Activated T-cell treated with anti-CD3 and anti-CD28 coated beads, Interleukin-2, amount 50 U/mL, for 72 hours (primary cell): Measurements from ENCODE around the gene LHX4. TPM values are rescaled to one million over a fixed set of nuclear protein-coding genes. Genes with fewer than 3 reads are reported as not detected.
A peak's percentile ranks its signal among the peaks of the same experiment; 100 is the strongest.

ENCODE experiments used
- ATAC-seq, 2 donors: fragments of 150-1000 bp; cut with Tn5 transposase; replicated peaks in 1 of 2; 2 replicates each; pipeline ENCODE4 v1.10.0; 2021; ENCODE audit warnings: moderate library complexity in 2 of 2, mild to moderate bottlenecking in 1 of 2
- DNase-seq, 2 donors: peaks; one replicate each; pipeline ENCODE4 v3.0.0; 2021 to 2022; ENCODE audit warnings: mixed read lengths in 1 of 2
- H3K27ac Mint-ChIP-seq: one replicate; pipeline ENCODE4 v1.8.0; 2022; ENCODE audit warnings: mild to moderate bottlenecking, moderate library complexity, mixed read lengths
- H3K27me3 Mint-ChIP-seq: one replicate; pipeline ENCODE4 v1.8.0; 2022; ENCODE audit warnings: low read depth, mixed read lengths
- H3K36me3 Mint-ChIP-seq, 2 donors: one replicate each; pipeline ENCODE4 v1.8.0; 2022; ENCODE audit warnings: mixed read lengths in 2 of 2, mild to moderate bottlenecking in 1 of 2; ENCODE audit not compliant: insufficient read depth in 2 of 2
- H3K4me1 Mint-ChIP-seq: one replicate; pipeline ENCODE4 v1.8.0; 2022; ENCODE audit warnings: low read depth, mixed read lengths
- H3K4me3 Mint-ChIP-seq, 2 donors: one replicate each; pipeline ENCODE4 v1.8.0; 2022; ENCODE audit warnings: mild to moderate bottlenecking in 2 of 2, mixed read lengths in 2 of 2, moderate library complexity in 2 of 2
- H3K9me3 Mint-ChIP-seq, 2 donors: one replicate each; pipeline ENCODE4 v1.8.0; 2022; ENCODE audit warnings: mixed read lengths in 2 of 2
- total RNA-seq, 2 donors: library from RNA; stranded (reverse); gene quantifications; one replicate each; pipeline ENCODE4 v1.2.3, GENCODE V29; 2022

Gene LHX4
- total RNA-seq, 2 donors from 2014 or later: not detected

DNA sequence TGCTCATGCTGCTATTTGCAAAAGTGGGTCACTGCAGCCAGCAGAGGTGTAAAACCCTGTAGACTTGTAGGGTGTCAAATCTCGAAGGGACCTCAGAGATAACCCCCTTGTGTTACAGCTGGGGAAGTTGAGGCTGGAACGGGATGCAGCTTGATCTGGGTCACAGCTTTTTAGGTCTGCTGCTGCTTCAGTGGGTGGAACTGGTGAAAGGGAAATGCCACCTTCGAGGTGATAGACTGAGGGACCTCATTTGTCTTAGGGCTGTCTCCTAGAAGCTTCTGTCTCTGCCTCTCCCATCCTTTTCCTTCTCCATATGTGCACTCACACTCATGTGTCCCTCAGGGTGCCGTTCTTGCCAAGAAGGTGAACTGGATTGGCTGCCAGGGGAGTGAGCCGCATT, 40.0 kb upstream of the LHX4 start:
- peaks cover 0 to 6% of the 10 kb centered on the region in 2 donors for H3K36me3 Mint-ChIP-seq
- no peaks in the 10 kb centered on the region for H3K4me1 Mint-ChIP-seq
- ATAC-seq: no peak
- DNase-seq: no peak
- H3K27ac Mint-ChIP-seq: no peak overlapping the region
- H3K27me3 Mint-ChIP-seq: no peaks in the 10 kb centered on the region
- H3K9me3 Mint-ChIP-seq: no peaks in the 10 kb centered on the region
- H3K4me3 Mint-ChIP-seq: no peak overlapping the region

DNA sequence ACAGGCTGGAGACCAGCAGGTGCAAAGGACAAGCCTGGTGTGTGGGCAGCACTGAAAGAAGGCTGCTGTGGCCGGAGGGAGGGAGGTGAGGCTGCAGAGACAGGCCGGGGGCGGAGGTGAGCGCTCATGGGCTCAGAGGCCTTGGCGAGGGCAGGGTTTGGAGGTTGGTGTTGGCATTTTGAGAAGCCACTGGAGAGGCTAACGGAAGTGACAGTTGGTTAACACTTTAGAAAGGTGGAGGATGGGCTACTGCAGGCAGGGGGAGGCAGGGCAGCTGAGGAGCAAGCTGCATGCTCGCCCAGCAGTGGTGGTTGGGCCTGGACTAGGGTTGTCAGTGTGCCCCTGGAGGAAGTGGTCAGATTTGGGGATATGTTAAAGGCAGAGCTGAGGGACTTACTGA, 37.9 kb upstream of the LHX4 start:
- ATAC-seq (peak in 1 of 2 donors; percentile 54), DNase-seq (no peak)
- H3K4me1 Mint-ChIP-seq: no peaks in the 10 kb centered on the region
- no peak overlapping the region for H3K4me3 Mint-ChIP-seq
- H3K36me3 Mint-ChIP-seq: peaks cover 0 to 2% of the 10 kb centered on the region in 2 donors
- no peak overlapping the region for H3K27ac Mint-ChIP-seq
- H3K9me3 Mint-ChIP-seq: no peaks in the 10 kb centered on the region
- H3K27me3 Mint-ChIP-seq: no peaks in the 10 kb centered on the region

DNA sequence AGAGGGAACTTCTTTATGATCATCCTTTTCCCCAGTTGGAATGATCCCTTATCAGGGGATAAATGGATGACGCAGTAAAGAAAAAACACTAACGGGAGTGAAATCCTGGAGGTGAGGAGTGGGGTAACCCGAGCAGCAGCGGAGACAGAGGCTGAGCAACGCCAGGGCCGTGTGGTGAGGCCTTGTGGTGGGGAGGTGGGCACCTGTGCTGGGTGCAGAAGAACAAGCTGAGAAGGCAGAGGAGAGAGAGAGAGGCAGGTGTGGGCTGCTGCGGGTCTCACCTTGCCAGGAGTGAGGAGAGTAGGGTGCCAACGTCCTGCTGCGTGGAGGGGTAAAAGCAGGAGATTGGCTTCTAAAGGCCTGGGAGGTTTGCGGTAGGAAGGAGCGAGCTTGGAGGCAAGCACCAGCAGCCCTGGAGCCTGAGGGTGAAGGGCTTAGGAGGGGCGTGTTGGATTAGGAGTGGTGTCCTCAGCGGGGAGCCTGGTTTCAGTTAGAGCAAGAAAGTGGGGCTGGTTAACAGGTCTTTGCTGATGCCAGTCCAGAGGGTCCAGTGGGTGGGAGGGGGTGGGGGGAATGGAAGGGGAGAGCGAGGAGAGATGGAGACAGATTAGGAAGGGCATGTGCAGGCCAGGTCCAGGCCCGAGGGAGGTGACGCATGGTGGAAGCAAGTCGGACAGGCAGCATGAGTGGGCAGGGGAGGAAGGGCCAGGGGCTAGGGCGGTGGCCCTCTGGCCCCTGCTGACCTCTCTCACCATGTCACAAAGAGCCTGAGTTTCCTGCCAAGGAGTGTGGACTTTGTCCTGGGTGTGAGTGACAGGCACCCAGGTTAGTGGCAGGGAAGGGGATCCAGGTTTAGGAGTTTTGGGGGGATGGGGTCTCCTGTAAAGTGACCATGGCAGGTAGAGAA, 36.7 kb upstream of the LHX4 start:
- H3K27ac Mint-ChIP-seq: no peak overlapping the region
- no peak for ATAC-seq
- H3K4me1 Mint-ChIP-seq: no peaks in the 10 kb centered on the region
- H3K36me3 Mint-ChIP-seq: peaks cover 0 to 2% of the 10 kb centered on the region in 2 donors
- no peaks in the 10 kb centered on the region for H3K27me3 Mint-ChIP-seq
- no peak overlapping the region for H3K4me3 Mint-ChIP-seq
- H3K9me3 Mint-ChIP-seq: no peaks in the 10 kb centered on the region
- DNase-seq: no peak

DNA sequence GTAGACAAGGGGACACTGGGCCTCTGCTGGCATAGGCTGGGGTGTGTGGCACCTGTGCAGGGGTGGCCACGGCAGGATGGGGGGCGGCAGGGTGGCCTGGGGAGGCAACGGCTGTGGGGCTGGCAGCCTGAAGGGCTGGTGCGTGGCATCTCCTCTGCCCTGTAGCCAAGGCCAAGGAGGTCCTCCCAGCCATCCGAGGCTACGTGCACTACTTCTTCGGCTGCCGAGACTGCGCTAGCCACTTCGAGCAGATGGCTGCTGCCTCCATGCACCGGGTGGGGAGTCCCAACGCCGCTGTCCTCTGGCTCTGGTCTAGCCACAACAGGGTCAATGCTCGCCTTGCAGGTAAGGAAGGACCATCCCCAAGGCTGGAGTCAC, 36.0 kb upstream of the LHX4 start:
- Mint-ChIP-seq H3K4me1 (no peaks in the 10 kb centered on the region), H3K36me3 (peaks cover 0 to 2% of the 10 kb centered on the region in 2 donors), H3K9me3 (no peaks in the 10 kb centered on the region), H3K4me3 (no peak overlapping the region), H3K27me3 (no peaks in the 10 kb centered on the region), H3K27ac (no peak overlapping the region)
- ATAC-seq (no peak), DNase-seq (no peak)

DNA sequence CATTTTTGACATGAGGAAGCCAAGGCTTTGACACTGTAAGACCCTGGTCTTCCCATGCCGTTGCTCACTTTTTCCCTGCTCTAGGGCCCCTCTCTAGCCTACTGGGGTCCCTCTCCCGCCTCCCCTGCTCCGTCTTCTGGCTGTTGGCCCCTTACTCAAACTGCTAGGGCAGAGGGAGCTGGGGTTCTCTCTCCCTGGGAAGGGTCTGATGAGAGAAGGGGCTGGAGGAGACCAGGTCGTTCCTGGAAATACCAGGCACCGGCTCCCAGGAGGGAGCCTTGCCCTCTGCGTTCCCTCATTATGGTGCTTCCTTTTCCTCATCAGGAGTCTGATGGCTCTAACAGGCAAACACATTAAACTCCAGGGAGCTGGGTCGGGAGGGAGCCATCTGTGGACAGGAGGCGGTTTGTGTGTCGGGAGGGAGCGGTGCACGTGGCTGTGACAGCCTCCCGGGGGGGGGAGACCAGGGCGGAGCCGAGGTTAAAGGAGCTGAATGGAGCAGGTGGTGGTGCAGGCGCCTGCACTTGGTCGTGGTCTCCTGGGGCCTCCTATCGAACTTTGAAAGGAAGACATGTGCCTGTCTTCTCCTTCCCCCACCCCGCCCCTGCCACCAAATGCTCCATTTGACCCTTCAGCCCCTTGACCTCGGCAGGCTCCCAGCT, 35.4 kb upstream of the LHX4 start:
- Mint-ChIP-seq H3K4me1 (no peaks in the 10 kb centered on the region), H3K27ac (no peak overlapping the region), H3K4me3 (no peak overlapping the region), H3K9me3 (no peaks in the 10 kb centered on the region), H3K36me3 (peaks cover 0 to 2% of the 10 kb centered on the region in 2 donors), H3K27me3 (no peaks in the 10 kb centered on the region)
- DNase-seq (no peak), ATAC-seq (no peak)

DNA sequence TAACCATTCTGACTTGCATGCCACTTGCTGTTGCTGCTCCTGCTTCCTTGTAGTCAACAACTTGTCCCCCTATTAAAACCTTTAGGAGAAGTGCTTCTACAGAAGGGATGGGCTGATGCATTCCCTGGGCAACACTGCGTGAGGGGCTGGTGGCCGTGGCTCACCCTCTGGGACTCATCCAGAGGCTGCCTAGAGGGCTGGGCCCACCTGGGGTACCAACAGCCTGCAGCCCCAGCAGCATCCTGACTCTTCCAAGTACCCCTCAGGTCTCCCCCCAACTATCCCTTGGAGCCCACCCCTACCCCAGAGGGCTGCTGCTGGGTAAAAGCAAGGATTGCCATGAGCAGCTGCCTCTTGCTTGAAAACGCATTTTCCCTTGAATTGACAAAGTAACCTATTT, 34.7 kb upstream of the LHX4 start:
- no peaks in the 10 kb centered on the region for H3K27me3 Mint-ChIP-seq
- no peaks in the 10 kb centered on the region for H3K9me3 Mint-ChIP-seq
- peaks cover 0 to 2% of the 10 kb centered on the region in 2 donors for H3K36me3 Mint-ChIP-seq
- no peaks in the 10 kb centered on the region for H3K4me1 Mint-ChIP-seq
- H3K4me3 Mint-ChIP-seq: no peak overlapping the region
- ATAC-seq: no peak
- no peak overlapping the region for H3K27ac Mint-ChIP-seq
- DNase-seq: no peak

DNA sequence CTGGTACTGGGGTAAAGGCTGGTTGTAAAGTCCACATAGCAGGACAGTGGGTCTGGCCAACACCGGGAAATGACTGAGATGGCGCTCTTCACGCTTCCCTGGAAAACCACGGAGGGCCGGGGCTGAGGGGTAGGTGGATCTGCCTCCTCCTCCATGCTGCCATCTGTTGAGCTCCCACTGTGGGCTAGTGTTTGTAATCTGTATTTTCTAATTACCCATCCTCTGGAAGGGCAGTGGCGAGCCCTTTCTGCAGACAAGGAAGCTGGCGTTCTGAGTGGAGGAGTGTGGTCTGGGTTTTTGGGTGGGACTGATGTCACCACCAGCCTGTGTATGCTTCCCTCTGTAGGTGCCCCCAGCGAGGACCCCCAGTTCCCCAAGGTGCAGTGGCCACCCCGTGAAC, 34.1 kb upstream of the LHX4 start:
- no peaks in the 10 kb centered on the region for H3K9me3 Mint-ChIP-seq
- no peak for DNase-seq
- no peak for ATAC-seq
- H3K4me3 Mint-ChIP-seq: no peak overlapping the region
- H3K4me1 Mint-ChIP-seq: no peaks in the 10 kb centered on the region
- H3K27ac Mint-ChIP-seq: no peak overlapping the region
- H3K36me3 Mint-ChIP-seq: peaks cover 0 to 2% of the 10 kb centered on the region in 2 donors
- no peaks in the 10 kb centered on the region for H3K27me3 Mint-ChIP-seq

DNA sequence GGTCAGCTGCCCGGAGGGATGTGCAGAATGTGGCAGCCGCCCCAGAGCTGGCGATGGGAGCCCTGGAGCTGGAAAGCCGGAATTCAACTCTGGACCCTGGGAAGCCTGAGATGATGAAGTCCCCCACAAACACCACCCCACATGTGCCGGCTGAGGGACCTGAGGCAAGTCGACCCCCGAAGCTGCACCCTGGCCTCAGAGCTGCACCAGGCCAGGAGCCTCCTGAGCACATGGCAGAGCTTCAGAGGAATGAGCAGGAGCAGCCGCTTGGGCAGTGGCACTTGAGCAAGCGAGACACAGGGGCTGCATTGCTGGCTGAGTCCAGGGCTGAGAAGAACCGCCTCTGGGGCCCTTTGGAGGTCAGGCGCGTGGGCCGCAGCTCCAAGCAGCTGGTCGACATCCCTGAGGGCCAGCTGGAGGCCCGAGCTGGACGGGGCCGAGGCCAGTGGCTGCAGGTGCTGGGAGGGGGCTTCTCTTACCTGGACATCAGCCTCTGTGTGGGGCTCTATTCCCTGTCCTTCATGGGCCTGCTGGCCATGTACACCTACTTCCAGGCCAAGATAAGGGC, 33.5 kb upstream of the LHX4 start:
- H3K36me3 Mint-ChIP-seq: peaks cover 0 to 2% of the 10 kb centered on the region in 2 donors
- H3K4me3 Mint-ChIP-seq: no peak overlapping the region
- no peak for DNase-seq
- no peaks in the 10 kb centered on the region for H3K27me3 Mint-ChIP-seq
- no peak overlapping the region for H3K27ac Mint-ChIP-seq
- no peaks in the 10 kb centered on the region for H3K9me3 Mint-ChIP-seq
- H3K4me1 Mint-ChIP-seq: no peaks in the 10 kb centered on the region
- no peak for ATAC-seq

DNA sequence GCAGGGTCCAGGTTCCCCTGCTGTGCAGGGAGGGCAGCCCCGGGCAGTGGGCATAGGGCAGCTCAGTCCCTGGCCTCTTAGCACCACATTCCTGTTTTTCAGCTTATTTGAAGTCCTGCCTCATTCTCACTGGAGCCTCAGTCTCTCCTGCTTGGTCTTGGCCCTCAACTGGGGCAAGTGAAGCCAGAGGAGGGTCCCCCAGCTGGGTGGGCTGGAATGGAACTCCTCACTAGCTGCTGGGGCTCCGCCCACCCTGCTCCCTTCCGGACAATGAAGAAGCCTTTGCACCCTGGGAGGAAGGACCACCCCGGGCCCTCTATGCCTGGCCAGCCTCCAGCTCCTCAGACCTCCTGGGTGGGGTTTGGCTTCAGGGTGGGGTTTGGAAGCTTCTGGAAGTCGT, 32.8 kb upstream of the LHX4 start:
- H3K4me1 Mint-ChIP-seq: no peaks in the 10 kb centered on the region
- no peaks in the 10 kb centered on the region for H3K27me3 Mint-ChIP-seq
- DNase-seq (no peak), ATAC-seq (no peak)
- no peaks in the 10 kb centered on the region for H3K9me3 Mint-ChIP-seq
- H3K27ac Mint-ChIP-seq: no peak overlapping the region
- no peak overlapping the region for H3K4me3 Mint-ChIP-seq
- peaks cover 0 to 2% of the 10 kb centered on the region in 2 donors for H3K36me3 Mint-ChIP-seq

DNA sequence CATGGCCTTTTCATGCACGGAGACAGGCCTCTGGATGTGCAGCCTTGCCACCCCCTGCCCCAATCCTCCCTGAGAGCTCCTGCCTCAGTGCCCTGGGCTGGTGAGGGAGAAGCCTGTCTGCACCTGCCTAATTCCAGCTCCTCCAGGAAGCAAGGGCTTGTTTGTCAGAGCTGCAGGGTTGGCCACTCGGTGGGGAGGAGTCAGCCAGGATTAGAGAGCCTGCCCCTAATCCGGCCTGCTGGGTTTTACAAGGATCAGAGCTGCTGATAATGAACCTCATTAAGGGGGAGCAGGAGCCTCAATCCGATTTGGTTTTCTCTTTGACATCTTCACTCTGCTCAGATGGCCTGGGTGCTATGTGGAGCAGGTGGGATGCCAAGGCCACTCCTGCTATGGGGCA, 31.9 kb upstream of the LHX4 start:
- Mint-ChIP-seq H3K27ac (no peak overlapping the region), H3K9me3 (no peaks in the 10 kb centered on the region), H3K4me3 (no peak overlapping the region), H3K36me3 (no peaks in the 10 kb centered on the region), H3K4me1 (no peaks in the 10 kb centered on the region), H3K27me3 (no peaks in the 10 kb centered on the region)
- ATAC-seq (no peak), DNase-seq (no peak)

DNA sequence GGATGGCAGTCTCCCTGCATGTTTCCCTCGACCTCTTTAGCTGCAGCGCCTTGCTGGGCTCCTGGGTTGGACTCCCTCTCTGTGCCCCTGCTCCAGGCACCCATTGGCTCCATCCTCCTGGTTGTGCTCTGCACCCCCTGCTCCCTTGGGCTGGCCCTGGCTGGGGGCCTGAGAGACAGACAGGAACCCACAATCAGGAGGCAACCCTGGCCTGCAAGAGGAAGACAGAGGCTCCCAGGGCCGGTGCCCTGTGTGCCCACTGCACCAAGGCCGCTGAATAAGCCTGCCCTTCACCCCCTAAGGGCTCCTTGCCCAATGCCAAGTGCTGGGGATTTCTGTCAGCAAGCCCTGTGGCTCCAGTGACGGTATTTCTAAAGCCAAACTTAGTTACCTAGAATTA, 31.5 kb upstream of the LHX4 start:
- ATAC-seq (no peak), DNase-seq (no peak)
- Mint-ChIP-seq H3K27ac (no peak overlapping the region), H3K4me1 (no peaks in the 10 kb centered on the region), H3K27me3 (no peaks in the 10 kb centered on the region), H3K36me3 (no peaks in the 10 kb centered on the region), H3K4me3 (no peak overlapping the region), H3K9me3 (no peaks in the 10 kb centered on the region)

DNA sequence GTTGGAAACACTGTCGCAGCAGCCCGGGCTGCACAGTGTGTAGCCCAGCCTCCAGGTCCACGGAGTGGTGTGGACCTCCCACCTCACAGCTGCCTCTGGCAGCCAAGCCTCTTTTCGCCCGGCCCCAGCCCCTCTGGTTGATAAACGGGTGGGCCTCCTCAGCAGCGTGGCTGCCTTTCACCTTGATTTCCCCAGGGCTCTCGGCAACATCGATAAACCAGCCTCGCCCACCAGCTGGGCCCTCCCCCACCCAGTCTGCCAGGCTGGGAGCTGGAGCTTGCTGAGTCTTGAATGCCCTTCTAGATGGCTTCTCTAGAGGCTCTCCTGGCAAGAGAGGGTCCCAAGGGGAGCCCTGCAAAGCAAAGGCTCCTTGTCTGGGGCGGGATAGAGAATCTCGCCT, 31.0 kb upstream of the LHX4 start:
- Mint-ChIP-seq H3K27ac (no peak overlapping the region), H3K9me3 (no peaks in the 10 kb centered on the region), H3K27me3 (no peaks in the 10 kb centered on the region), H3K36me3 (no peaks in the 10 kb centered on the region), H3K4me1 (no peaks in the 10 kb centered on the region), H3K4me3 (no peak overlapping the region)
- DNase-seq: no peak
- ATAC-seq: no peak

DNA sequence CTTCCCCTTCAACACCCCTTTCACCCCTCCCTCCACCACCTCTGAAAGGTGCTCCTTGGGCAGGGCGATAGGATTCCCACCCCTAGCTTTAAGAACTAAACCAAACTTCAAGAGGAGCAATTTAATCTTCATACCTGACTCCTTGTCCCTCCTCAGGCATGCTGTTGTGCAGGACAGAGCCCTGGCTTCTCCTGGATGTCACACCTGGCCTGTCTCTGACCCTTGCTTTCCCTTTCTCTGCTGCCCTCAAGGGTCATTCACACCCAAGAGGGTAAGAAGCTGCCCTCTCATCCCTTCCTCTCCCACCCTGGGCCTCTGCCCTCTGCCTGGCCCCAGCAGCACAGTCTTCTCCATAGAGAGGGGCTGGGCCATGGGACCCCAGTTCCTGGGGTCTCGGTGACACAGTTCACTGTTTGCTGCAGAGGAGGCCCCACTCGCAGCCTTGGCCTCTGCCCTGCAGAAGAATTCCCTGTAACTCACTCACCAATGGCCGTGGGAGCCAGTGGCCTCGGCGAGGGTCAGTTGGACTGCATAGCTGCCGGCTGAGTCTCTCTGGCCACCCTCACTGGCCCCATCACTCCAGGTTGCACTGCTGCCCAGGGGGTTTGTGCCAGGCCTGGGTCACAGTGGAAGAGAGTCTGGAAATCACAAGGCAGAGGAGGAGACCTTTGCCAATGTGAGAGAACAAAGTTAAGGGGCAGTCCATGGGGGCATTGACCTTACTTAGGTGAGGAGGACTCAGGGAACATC, 28.4 kb upstream of the LHX4 start:
- Mint-ChIP-seq H3K36me3 (no peaks in the 10 kb centered on the region), H3K27ac (no peak overlapping the region), H3K4me3 (no peak overlapping the region), H3K4me1 (no peaks in the 10 kb centered on the region), H3K27me3 (no peaks in the 10 kb centered on the region), H3K9me3 (no peaks in the 10 kb centered on the region)
- ATAC-seq (no peak), DNase-seq (no peak)
